HG03064 (cell line): ENCODE measurements around the gene TTC33.
"Not testable (repeated sequence)": the region's sequence is repeated elsewhere in the genome, so short reads cannot be mapped to it uniquely, and the experiment has no call there.

Experiments used
- ATAC-seq: cut with Tn5 transposase; IDR thresholded peaks from one replicate; pipeline ENCODE4 v1.9.1; 2021; ENCODE audit warnings: low read depth; ENCODE audit not compliant: unreplicated experiment

The TTC33 gene

GRCh38 chr5:40656091-40656490 lies 99.7 kb downstream of the TTC33 start:
- ATAC-seq, result not testable (repeated sequence)

GRCh38 chr5:40655138-40655537 lies 100.6 kb downstream of the TTC33 start:
- no peak for ATAC-seq

- ATAC-seq, result no peak
Observed at GRCh38 chr5:40654377-40654991, 101.3 kb downstream of the TTC33 start.

GRCh38 chr5:40653221-40654022 lies 102.3 kb downstream of the TTC33 start:
- ATAC-seq, result no peak

GRCh38 chr5:40652441-40653220 lies 103.1 kb downstream of the TTC33 start:
- ATAC-seq, result no peak

- ATAC-seq, result no peak
Observed at GRCh38 chr5:40651201-40651600, 104.6 kb downstream of the TTC33 start.

GRCh38 chr5:40649463-40650030 lies 106.2 kb downstream of the TTC33 start:
- ATAC-seq, result no peak

GRCh38 chr5:40648150-40648549 lies 107.6 kb downstream of the TTC33 start:
- ATAC-seq, result no peak

GRCh38 chr5:40646266-40646665 lies 109.5 kb downstream of the TTC33 start:
- ATAC-seq, result no peak

- ATAC-seq, result not testable (repeated sequence)
Observed at GRCh38 chr5:40639531-40639930, 116.2 kb downstream of the TTC33 start.

- ATAC-seq, result no peak
Observed at GRCh38 chr5:40634593-40634992, 121.2 kb downstream of the TTC33 start.

GRCh38 chr5:40634154-40634553 lies 121.6 kb downstream of the TTC33 start:
- no peak for ATAC-seq

- no peak for ATAC-seq
Observed at GRCh38 chr5:40631236-40631635, 124.5 kb downstream of the TTC33 start.

GRCh38 chr5:40630126-40630525 lies 125.6 kb downstream of the TTC33 start:
- no peak for ATAC-seq

- ATAC-seq, result no peak
Observed at GRCh38 chr5:40628407-40628806, 127.4 kb downstream of the TTC33 start.

- ATAC-seq, result no peak
Observed at GRCh38 chr5:40627706-40628105, 128.1 kb downstream of the TTC33 start.

GRCh38 chr5:40626801-40627200 lies 129.0 kb downstream of the TTC33 start:
- ATAC-seq, result no peak

- no peak for ATAC-seq
Observed at GRCh38 chr5:40623480-40624420, 132.0 kb downstream of the TTC33 start.

GRCh38 chr5:40622463-40623252 lies 133.1 kb downstream of the TTC33 start:
- no peak for ATAC-seq
